HepG2 (cell line): Measurements from ENCODE around the gene TSPAN7. TPM values are rescaled to one million over a fixed set of nuclear protein-coding genes. Genes with fewer than 3 reads are reported as not detected.

ENCODE experiments used
- ATAC-seq: fragments of 200-7000 bp; cut with Tn5 transposase; 3 replicates; pipeline ENCODE4 v1.9.1; 2020; ENCODE audit warnings: mild to moderate bottlenecking, moderate library complexity
- BruUV-seq: library from RNA; stranded (reverse); fragments of 400-500 nt; replicated peaks from 2 replicates; lab custom pipeline; 2021; lab: Mats Ljungman, UMichigan
- CTCF ChIA-PET: fragments of 300-600 bp; formaldehyde crosslinking; extraction: SDS; loops from one replicate; lab custom pipeline; 2021; ENCODE audit warnings: low total read pairs, inconsistent platforms, low intra/inter-chr PET ratio; lab: Yijun Ruan, JAX
- POLR2A ChIA-PET: fragments of 350-600 bp; sonication (Branson Sonifier 250); formaldehyde crosslinking; loops from one replicate; lab custom pipeline; 2020; ENCODE audit warnings: antibody characterized with exemption, inconsistent platforms; lab: Yijun Ruan, JAX
- DNase-seq: peaks from one replicate; pipeline ENCODE4 v3.0.0-alpha.2; 2015; ENCODE audit warnings: low spot score
- FAIRE-seq: peaks from 3 replicates; lab custom pipeline; 2011; peaks lifted over from hg19 to GRCh38; lab: Jason Lieb, UNC
- H2AFZ ChIP-seq: one replicate; pipeline ENCODE4 v1.6.1; 2011; ENCODE audit warnings: low read length, inconsistent platforms
- H3K27ac ChIP-seq: fragments of 300-600 bp; 3 replicates; pipeline ENCODE4 v1.8.0; 2011; ENCODE audit warnings: mixed run types, mild to moderate bottlenecking, mixed read lengths, low read length, inconsistent platforms; ENCODE audit not compliant: insufficient read depth; ENCODE audit errors: extremely low read length
- H3K27me3 ChIP-seq, 2 experiments: fragments of 200-600 bp in 1 of 2; 2 replicates in 1 of 2; 3 replicates in 1 of 2; pipeline versions ENCODE4 v1.6.0 to v1.8.0; 2011; ENCODE audit warnings: low read length in 2 of 2, mild to moderate bottlenecking in 2 of 2, moderate library complexity in 2 of 2, inconsistent platforms in 1 of 2; ENCODE audit not compliant: insufficient read depth in 2 of 2, control insufficient read depth in 1 of 2
- H3K36me3 ChIP-seq, 2 experiments: fragments of 200-600 bp in 1 of 2; replicated peaks in 1 of 2; 2 replicates in 1 of 2; 3 replicates in 1 of 2; pipeline versions ENCODE4 v1.5.1 to v1.8.0; 2011; ENCODE audit warnings: low read length in 2 of 2, inconsistent platforms in 1 of 2; ENCODE audit not compliant: insufficient read depth in 2 of 2, control insufficient read depth in 1 of 2
- H3K4me1 ChIP-seq: 2 replicates; pipeline ENCODE4 v1.5.1; 2012; ENCODE audit warnings: low read length, inconsistent platforms; ENCODE audit not compliant: insufficient read depth
- H3K4me2 ChIP-seq: 2 replicates; pipeline ENCODE4 v1.6.0; 2011; ENCODE audit warnings: low read depth, low read length, inconsistent platforms
- H3K4me3 ChIP-seq, 3 experiments: fragments of 200-600 bp in 1 of 3; sonication (generic), shearing (Covaris generic) in 1 of 3; replicated peaks in 1 of 3; 2 replicates each; pipeline ENCODE4 v1.5.1; 2011 to 2016; ENCODE audit warnings: low read length in 3 of 3, inconsistent platforms in 2 of 3, low read depth in 2 of 3, mild to moderate bottlenecking in 2 of 3, control low read depth in 1 of 3, mixed read lengths in 1 of 3; ENCODE audit not compliant: insufficient read depth in 1 of 3
- H3K79me2 ChIP-seq: one replicate; pipeline ENCODE4 v1.6.1; 2011; ENCODE audit warnings: low read length, inconsistent platforms; ENCODE audit not compliant: insufficient read depth
- H3K9ac ChIP-seq: 2 replicates; pipeline ENCODE4 v1.6.0; 2011; ENCODE audit warnings: mild to moderate bottlenecking, low read depth, low read length, inconsistent platforms; ENCODE audit not compliant: insufficient read depth
- H3K9me3 ChIP-seq: 2 replicates; pipeline ENCODE4 v1.5.1; 2012; ENCODE audit warnings: mild to moderate bottlenecking, low read length
- H4K20me1 ChIP-seq: 2 replicates; pipeline ENCODE4 v1.6.0; 2011; ENCODE audit warnings: inconsistent platforms, mild to moderate bottlenecking, low read length, moderate library complexity; ENCODE audit not compliant: insufficient read depth
- BHLHE40 ChIP-seq: IDR thresholded peaks from 2 replicates; pipeline ENCODE4 v1.6.1; 2011; ENCODE audit warnings: low read length, improper control_type of control experiment
- CENPX ChIP-seq: sonication (generic); formaldehyde crosslinking; IDR thresholded peaks from 2 replicates; pipeline ENCODE4 v1.9.0; 2021; ENCODE audit warnings: mild to moderate bottlenecking, missing genetic modification reagents, moderate library complexity
- DBP ChIP-seq: sonication (generic); formaldehyde crosslinking; IDR thresholded peaks from 2 replicates; pipeline ENCODE4 v1.4.0; 2020; ENCODE audit warnings: missing genetic modification reagents; ENCODE audit errors: not compliant biosample characterization
- HNRNPH1 ChIP-seq: fragments of 200-400 bp; formaldehyde crosslinking; optimal IDR thresholded peaks from 2 replicates; pipeline ENCODE3; 2017; ENCODE audit warnings: mild to moderate bottlenecking, low read depth, low read length
- MXD4 ChIP-seq: IDR thresholded peaks from 2 replicates; pipeline ENCODE4 v1.6.1; 2016; ENCODE audit warnings: mild to moderate bottlenecking, missing biosample characterization, missing genetic modification reagents
- NCOR1 ChIP-seq: fragments of 200-600 bp; sonication (generic); IDR thresholded peaks from 2 replicates; pipeline ENCODE4 v1.7.0; 2017; ENCODE audit warnings: antibody characterized with exemption, low read length, borderline replicate concordance
- NR0B2 ChIP-seq: sonication (generic); formaldehyde crosslinking; IDR thresholded peaks from 2 replicates; pipeline ENCODE4 v1.4.0; 2020; ENCODE audit warnings: mild to moderate bottlenecking, missing genetic modification reagents
- RAD21 ChIP-seq: fragments of 450-650 bp; formaldehyde crosslinking; IDR thresholded peaks from 2 replicates; pipeline ENCODE4 v1.5.0; 2020; ENCODE audit warnings: mild to moderate bottlenecking
- REST ChIP-seq, 2 experiments: IDR thresholded peaks; 2 replicates each; pipeline ENCODE4 v1.6.1; 2011 to 2012; ENCODE audit warnings: low read length in 2 of 2, borderline replicate concordance in 1 of 2, low read depth in 1 of 2, mild to moderate bottlenecking in 1 of 2, moderate library complexity in 1 of 2
- RXRB ChIP-seq: IDR thresholded peaks from 2 replicates; pipeline ENCODE4 v1.6.1; 2016; ENCODE audit warnings: borderline replicate concordance, missing genetic modification reagents, missing compliant biosample characterization
- SMARCE1 ChIP-seq: fragments of 450-650 bp; IDR thresholded peaks from 2 replicates; pipeline ENCODE4 v1.6.1; 2017; ENCODE audit warnings: borderline replicate concordance
- SP1 ChIP-seq, 2 experiments: fragments of 450-650 bp in 1 of 2; sonication (generic) in 1 of 2; formaldehyde crosslinking in 1 of 2; IDR thresholded peaks; 2 replicates each; pipeline versions ENCODE4 v1.4.0 to v1.6.1; 2016 to 2020; ENCODE audit warnings: missing genetic modification reagents in 1 of 2
- ZBTB21 ChIP-seq: sonication (generic); formaldehyde crosslinking; IDR thresholded peaks from 2 replicates; pipeline ENCODE4 v1.4.0; 2020; ENCODE audit warnings: missing genetic modification reagents
- ZBTB39 ChIP-seq: sonication (generic); formaldehyde crosslinking; IDR thresholded peaks from 2 replicates; pipeline ENCODE4 v1.5.0; 2020; ENCODE audit warnings: missing genetic modification reagents
- ZNF280B ChIP-seq: sonication (generic); formaldehyde crosslinking; IDR thresholded peaks from 2 replicates; pipeline ENCODE4 v1.5.0; 2020; ENCODE audit warnings: missing genetic modification reagents, mild to moderate bottlenecking, borderline replicate concordance
- ZNF296 ChIP-seq: sonication (generic); formaldehyde crosslinking; conservative IDR thresholded peaks from 2 replicates; pipeline ENCODE4 v1.5.0; 2020; ENCODE audit warnings: mild to moderate bottlenecking, missing genetic modification reagents
- WGBS: methylation state at CpG from one replicate; pipeline ENCODE4 v1.1.6; 2017; ENCODE audit warnings: low lambda C conversion rate; 5-methylcytosine and 5-hydroxymethylcytosine counted together
- in situ Hi-C: cut with HindIII; loops from 2 replicates; pipeline ENCODE4 v1.10.0; 2017; ENCODE audit warnings: low pct_unique_long_range_greater_than_20kb; ENCODE audit not compliant: extremely low pct_ligation_motif_present
- intact Hi-C: fragments of 100-400 bp; cut with micrococcal nuclease; formaldehyde crosslinking; loops from one replicate; pipeline ENCODE4 v1.10.0; 2022; ENCODE audit not compliant: unreplicated experiment
- polyA plus RNA-seq, 8 experiments: library from polyadenylated mRNA; depleted of rRNA in 3 of 8; stranded (reverse) in 7 of 8; unstranded in 1 of 8; fragments of >200 nt; fragmentation: Illumina TruSeq in 4 of 8; extraction: Trizol in 4 of 8; gene quantifications; 2 replicates each; pipeline versions ENCODE4 v1.2.1 to v1.2.3, GENCODE V29; 2011 to 2016; ENCODE audit warnings: low read depth in 4 of 8, missing spikeins in 1 of 8, mixed read lengths in 1 of 8; ENCODE audit not compliant: insufficient read depth in 1 of 8
- total RNA-seq, 5 experiments: library from RNA; depleted of rRNA; stranded (reverse); fragments of >200 nt; fragmentation: Illumina TruSeq; extraction: Trizol; gene quantifications; 2 replicates each; pipeline ENCODE4 v1.2.3, GENCODE V29; 2016; ENCODE audit warnings: low read depth in 1 of 5

TSPAN7 gene
- total and polyA plus RNA-seq, 2 of the 13 experiments (the other 11 are each of a cell fraction or from before 2014, with no cell fraction given), result 21.4 to 47.1 TPM

GRCh38 chrX:38610849-38611248 is 49.5 kb downstream of the TSPAN7 start:
- FAIRE-seq (no peak), ATAC-seq (no peak), DNase-seq (no peak)
- 88% methylated on average over 6 of the region's 6 CpGs for WGBS
- Histone ChIP-seq H3K9ac (no peak overlapping the region), H3K27me3 (no peaks in the 10 kb centered on the region), H3K4me1 (no peaks in the 10 kb centered on the region), H3K4me2 (no peak overlapping the region), H3K9me3 (no peaks in the 10 kb centered on the region), H3K4me3 (no peak overlapping the region), H3K79me2 (no peaks in the 10 kb centered on the region), H4K20me1 (no peaks in the 10 kb centered on the region), H3K27ac (no peak overlapping the region), H2AFZ (no peak overlapping the region), H3K36me3 (no peaks in the 10 kb centered on the region)
- intact Hi-C loops, result no loop called here
- no peak for TF ChIP-seq ZNF280B (CRISPR knock-in tag)
- no peak for TF ChIP-seq SP1 (IDR thresholded peaks at IDR 0.05)
- no peak for TF ChIP-seq SP1 (CRISPR knock-in tag; IDR thresholded peaks at IDR 0.05)
- TF ChIP-seq REST (IDR thresholded peaks at IDR 0.05; ENCODE audit: borderline replicate concordance in 1 of 2, low read depth in 1 of 2, low read length in 2 of 2), result no peak
- TF ChIP-seq ZBTB21, result no peak
- no peak for TF ChIP-seq RXRB
- no peak for TF ChIP-seq DBP (CRISPR knock-in tag)
- no peak for TF ChIP-seq NCOR1
- no peak for TF ChIP-seq ZBTB39
- no peak for TF ChIP-seq HNRNPH1
- TF ChIP-seq MXD4 (CRISPR knock-in tag), result no peak
- no peak for TF ChIP-seq NR0B2
- no peak for TF ChIP-seq RAD21
- TF ChIP-seq BHLHE40, result no peak
- no peak for TF ChIP-seq ZNF296 (CRISPR knock-in tag)
- no peak for TF ChIP-seq CENPX (CRISPR knock-in tag)
- no peak for TF ChIP-seq SMARCE1
- POLR2A ChIA-PET, result no interaction called here
- BruUV-seq, result no TSS peak
- in situ Hi-C loops, result no loop called here
- CTCF ChIA-PET, result no interaction called here
